Measurements from ENCODE around the gene CACNA2D1. TPM values are rescaled to one million over a fixed set of nuclear protein-coding genes. Genes with fewer than 3 reads are reported as not detected.

CACNA2D1 gene
- total RNA-seq, 1 experiment from 2014 or later: 9.8 TPM

GRCh38 chr7:82294865-82295264, 148.7 kb downstream of the CACNA2D1 start:
- BruUV-seq (replicated peaks): no TSS peak
- no peak for TF ChIP-seq REST (IDR thresholded peaks at IDR 0.05; ENCODE audit: insufficient read depth in 1 of 2, low read depth in 2 of 2, low read length in 1 of 2)
- TF ChIP-seq TCF7L2 (IDR thresholded peaks at IDR 0.05; ENCODE audit: low read depth, low read length): no peak
- TF ChIP-seq POLR2AphosphoS5 (IDR thresholded peaks at IDR 0.05; ENCODE audit: low read depth, low read length): no peak
- no peak for TF ChIP-seq CTCF (IDR thresholded peaks at IDR 0.05)
- TF ChIP-seq SIN3A (IDR thresholded peaks at IDR 0.05; ENCODE audit: borderline replicate concordance, insufficient read depth, low read depth, low read length): no peak
- no peaks in the 10 kb centered on the region for H3K27me3 ChIP-seq (ENCODE audit: control insufficient read depth, insufficient read depth, low read length)
- no peaks in the 10 kb centered on the region for H3K4me1 ChIP-seq (ENCODE audit: control insufficient read depth, insufficient read depth, low read length)
- ATAC-seq (no peak), DNase-seq (ENCODE audit: low read depth, low spot score) (no peak)
- ChIA-PET CTCF (no interaction called here), POLR2A (no interaction called here)
- H3K9me3 ChIP-seq (ENCODE audit: control insufficient read depth, insufficient read depth, low read depth, low read length): peaks cover 4% of the 10 kb centered on the region; the same call in 1 of the 2 replicates
- H3K36me3 ChIP-seq (ENCODE audit: control insufficient read depth, insufficient read depth, low read length): no peaks in the 10 kb centered on the region
- intact Hi-C loops (cut with micrococcal nuclease; ENCODE audit: unreplicated experiment): no loop called here
- in situ Hi-C loops (cut with HindIII; ENCODE audit: low pct_unique_long_range_greater_than_20kb, low sequenced_read_pairs): no loop called here
- no peak overlapping the region for H3K4me3 ChIP-seq (ENCODE audit: low read depth in 2 of 2, low read length in 2 of 2)
- H3K27ac ChIP-seq (ENCODE audit: low read length): no peak overlapping the region

- in situ Hi-C loops (cut with HindIII; ENCODE audit: low pct_unique_long_range_greater_than_20kb, low sequenced_read_pairs) (no loop called here), intact Hi-C loops (cut with micrococcal nuclease; ENCODE audit: unreplicated experiment) (no loop called here)
- TF ChIP-seq SIN3A (IDR thresholded peaks at IDR 0.05; ENCODE audit: borderline replicate concordance, insufficient read depth, low read depth, low read length) (no peak), REST (IDR thresholded peaks at IDR 0.05; ENCODE audit: insufficient read depth in 1 of 2, low read depth in 2 of 2, low read length in 1 of 2) (no peak), TCF7L2 (IDR thresholded peaks at IDR 0.05; ENCODE audit: low read depth, low read length) (no peak)
- ChIA-PET POLR2A (no interaction called here), CTCF (no interaction called here)
- Histone ChIP-seq H3K36me3 (ENCODE audit: control insufficient read depth, insufficient read depth, low read length) (no peaks in the 10 kb centered on the region), H3K27me3 (ENCODE audit: control insufficient read depth, insufficient read depth, low read length) (no peaks in the 10 kb centered on the region), H3K9me3 (ENCODE audit: control insufficient read depth, insufficient read depth, low read depth, low read length) (peaks cover 4% of the 10 kb centered on the region; the same call in 1 of the 2 replicates), H3K27ac (ENCODE audit: low read length) (no peak overlapping the region), H3K4me3 (ENCODE audit: low read depth in 2 of 2, low read length in 2 of 2) (no peak overlapping the region), H3K4me1 (ENCODE audit: control insufficient read depth, insufficient read depth, low read length) (no peaks in the 10 kb centered on the region)
- BruUV-seq (replicated peaks): no TSS peak
- no peak for ATAC-seq
- DNase-seq (ENCODE audit: low read depth, low spot score): no peak
These were observed 149.2 kb downstream of the CACNA2D1 start for GRCh38 chr7:82294382-82294784.
